Thoracic aorta (tissue), 2 donors: ENCODE measurements around the gene CCP110. TPM values are rescaled to one million over a fixed set of nuclear protein-coding genes. Genes with fewer than 3 reads are reported as not detected.

Experiments used
- ATAC-seq: fragments of 150-250 bp; one replicate; pipeline ENCODE4 v1.8.0; 2017; ENCODE audit warnings: low read depth; ENCODE audit not compliant: insufficient number of reproducible peaks, low FRiP score
- DNase-seq: peaks from one replicate; pipeline ENCODE4 v3.0.0-alpha.2; 2020; ENCODE audit warnings: low spot score
- H3K27ac ChIP-seq, 2 donors: fragments of 200-600 bp; sonication (generic); 1 replicate in 1 of 2; 2 replicates in 1 of 2; pipeline ENCODE4 v1.5.1; 2016; ENCODE audit warnings: mild to moderate bottlenecking in 2 of 2, moderate library complexity in 2 of 2
- H3K27me3 ChIP-seq: fragments of 200-600 bp; sonication (generic); replicated peaks from 2 replicates; pipeline ENCODE4 v1.6.0; 2016; ENCODE audit warnings: mild to moderate bottlenecking; ENCODE audit not compliant: insufficient read depth
- H3K36me3 ChIP-seq: fragments of 200-600 bp; sonication (generic); one replicate; pipeline ENCODE4 v1.5.1; 2016
- H3K4me1 ChIP-seq, 2 donors: fragments of 200-600 bp; sonication (generic); 1 replicate in 1 of 2; 2 replicates in 1 of 2; pipeline versions ENCODE4 v1.5.1 to v1.6.0; 2016; ENCODE audit warnings: low read depth in 2 of 2, mild to moderate bottlenecking in 1 of 2; ENCODE audit not compliant: control insufficient read depth in 1 of 2
- H3K4me3 ChIP-seq: fragments of 200-600 bp; sonication (generic); 2 replicates; pipeline ENCODE4 v1.5.1; 2016; ENCODE audit warnings: mild to moderate bottlenecking
- H3K9me3 ChIP-seq: fragments of 200-600 bp; sonication (generic); 2 replicates; pipeline ENCODE4 v1.5.1; 2016
- CTCF ChIP-seq: fragments of 200-600 bp; sonication (generic); IDR thresholded peaks from one replicate; pipeline ENCODE4 v1.5.1; 2019; ENCODE audit warnings: antibody characterized with exemption
- total RNA-seq, 2 donors: library from RNA; depleted of rRNA; stranded (reverse); fragments of >200 nt; gene quantifications; one replicate each; pipeline versions ENCODE4 v1.1.0 to v1.2.3, GENCODE V29; 2016

CCP110 gene
- 10 to 100 TPM; 20.4 to 30.7 TPM for total RNA-seq

DNA sequence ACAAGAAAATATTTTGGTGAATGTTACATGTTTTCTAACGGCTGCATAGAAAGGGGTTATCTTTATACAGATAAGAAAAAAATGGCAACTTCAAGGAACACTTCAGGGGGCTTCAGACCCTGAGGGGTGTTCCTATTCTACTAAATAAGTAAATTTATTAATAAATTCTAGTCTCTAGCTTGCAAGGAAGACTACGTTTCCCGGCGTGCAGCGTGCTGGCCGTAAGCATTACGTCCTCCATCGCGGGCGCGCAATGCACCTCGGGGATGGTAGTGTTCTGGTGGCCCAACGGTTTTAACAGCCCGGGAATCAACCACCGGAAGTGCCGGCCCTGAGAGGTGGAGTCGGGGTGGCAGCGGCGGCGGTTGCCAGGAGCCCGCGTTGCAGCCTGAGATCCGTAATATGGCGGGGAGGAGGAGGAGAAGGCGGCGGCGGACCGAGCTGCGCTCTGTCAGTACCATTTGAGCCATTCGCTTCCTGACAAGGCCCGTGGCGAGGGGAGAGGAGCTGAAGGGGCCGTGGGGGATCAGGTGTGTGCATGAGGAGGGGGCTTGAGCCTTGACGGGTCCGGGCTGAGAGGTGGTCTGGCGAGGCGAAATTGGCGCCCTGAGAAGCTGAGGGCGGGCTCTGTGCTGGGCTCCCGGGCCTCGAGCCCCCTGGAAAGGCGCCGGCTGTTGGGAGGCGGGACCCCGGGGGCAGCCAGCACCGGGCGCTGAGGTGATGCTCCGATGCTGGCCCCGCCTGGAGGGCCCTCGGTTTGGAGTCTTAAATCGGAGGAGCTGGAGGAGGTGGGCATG, at the start of gene CCP110:
Gene CCP110, plus strand, starts transcription at position 384 of the 797 bp plus-strand sequence. CDS start 3,940 bp downstream, outside the sequence.
- no peaks in the 10 kb centered on the region for H3K27me3 ChIP-seq

DNA sequence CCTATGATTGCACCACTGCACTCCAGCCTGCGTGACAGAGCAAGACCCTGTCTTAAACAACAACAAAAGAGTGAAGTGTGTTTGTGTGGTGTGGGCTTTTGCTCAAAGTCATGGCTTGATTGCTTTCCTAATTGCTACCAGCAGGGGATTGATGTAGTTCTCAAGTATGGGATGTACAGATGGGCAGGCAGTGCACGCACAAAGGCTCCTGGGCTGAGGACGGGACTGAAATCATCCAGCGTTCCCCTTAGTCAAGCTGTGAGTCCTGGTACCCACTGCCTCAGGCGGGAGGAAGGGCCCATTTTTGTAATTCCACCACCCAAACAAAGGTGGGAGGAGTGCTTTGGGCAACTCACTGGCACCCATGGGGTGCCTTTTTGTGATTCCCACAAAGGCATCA, 49.1 kb upstream of the CCP110 start:
- Histone ChIP-seq H3K27me3 (no peaks in the 10 kb centered on the region), H3K9me3 (no peaks in the 10 kb centered on the region), H3K27ac (no peak overlapping the region), H3K4me3 (no peak overlapping the region), H3K36me3 (no peaks in the 10 kb centered on the region), H3K4me1 (no peaks in the 10 kb centered on the region)
- no peak for DNase-seq
- ATAC-seq, result no peak
- no peak for TF ChIP-seq CTCF

More for the DNA sequence above, at the start of gene CCP110:
- Histone ChIP-seq H3K4me3 (peak within 1 kb of the TSS; percentile 77), H3K36me3 (peaks cover 4% of the 10 kb centered on the region), H3K4me1 (peaks cover 23 to 45% of the 10 kb centered on the region in 2 donors), H3K27ac (peak within 1 kb of the TSS; percentile 43 to 54), H3K9me3 (no peaks in the 10 kb centered on the region)
- peak; percentile 93 for DNase-seq
- ATAC-seq, result no peak
- no peak for TF ChIP-seq CTCF

- Histone ChIP-seq H3K4me1 (no peaks in the 10 kb centered on the region), H3K27me3 (no peaks in the 10 kb centered on the region), H3K4me3 (no peak overlapping the region), H3K9me3 (no peaks in the 10 kb centered on the region), H3K36me3 (no peaks in the 10 kb centered on the region), H3K27ac (no peak overlapping the region)
- ATAC-seq (no peak), DNase-seq (no peak)
- TF ChIP-seq CTCF, result no peak
Measured at GRCh38 chr16:19478505-19478904, 45.2 kb upstream of the CCP110 start.

DNA sequence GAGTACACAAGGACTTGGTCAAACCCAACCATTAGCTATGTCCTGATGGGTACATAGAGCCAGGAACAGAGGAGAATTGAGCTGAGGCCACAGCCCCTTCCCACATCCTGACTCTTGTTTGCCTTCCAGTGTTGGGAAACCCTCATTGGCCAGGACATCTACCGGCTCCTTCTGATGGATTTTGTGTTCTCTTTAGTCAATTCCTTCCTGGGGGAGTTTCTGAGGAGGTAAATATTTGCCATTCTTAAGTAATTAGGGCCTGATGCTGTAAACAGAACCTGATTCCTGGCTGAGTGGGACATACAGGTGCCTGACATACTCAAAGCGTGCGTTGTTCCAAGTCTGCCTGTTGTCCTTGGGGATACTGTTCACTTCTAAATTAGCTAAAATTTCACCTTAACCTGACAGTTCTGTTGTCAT, 44.4 kb upstream of the CCP110 start:
- no peaks in the 10 kb centered on the region for H3K27me3 ChIP-seq
- no peak overlapping the region for H3K4me3 ChIP-seq
- H3K9me3 ChIP-seq, result no peaks in the 10 kb centered on the region
- no peaks in the 10 kb centered on the region for H3K4me1 ChIP-seq
- no peaks in the 10 kb centered on the region for H3K36me3 ChIP-seq
- ATAC-seq (no peak), DNase-seq (no peak)
- no peak for TF ChIP-seq CTCF
- no peak overlapping the region for H3K27ac ChIP-seq

DNA sequence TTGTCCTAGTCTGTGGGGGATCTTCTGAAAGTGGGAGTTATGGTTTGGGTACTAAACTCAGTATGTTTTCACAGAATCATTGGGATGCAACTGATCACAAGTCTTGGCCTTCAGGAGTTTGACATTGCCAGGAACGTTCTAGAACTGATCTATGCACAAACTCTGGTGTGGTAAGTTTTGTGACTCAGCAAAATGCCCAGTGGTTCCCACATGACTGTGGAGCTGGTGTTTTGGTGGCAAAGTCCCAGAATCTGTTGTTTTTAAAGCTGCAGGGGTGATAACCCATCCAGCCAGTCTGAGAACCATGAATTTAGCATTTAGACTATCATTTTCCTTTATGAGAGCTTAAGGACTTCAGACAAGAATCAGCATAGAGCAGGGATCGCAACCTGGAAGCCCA, 42.4 kb upstream of the CCP110 start:
- H3K27ac ChIP-seq, result no peak overlapping the region
- no peaks in the 10 kb centered on the region for H3K36me3 ChIP-seq
- H3K27me3 ChIP-seq, result no peaks in the 10 kb centered on the region
- ATAC-seq (no peak), DNase-seq (no peak)
- no peaks in the 10 kb centered on the region for H3K4me1 ChIP-seq
- no peak for TF ChIP-seq CTCF
- H3K4me3 ChIP-seq, result no peak overlapping the region
- H3K9me3 ChIP-seq, result no peaks in the 10 kb centered on the region
